ENCODE results near the gene FDXR. TPM values are rescaled to one million over a fixed set of nuclear protein-coding genes. Genes with fewer than 3 reads are reported as not detected.

The FDXR gene
- total RNA-seq, 1 donor from 2014 or later = 9.0 TPM

DNA sequence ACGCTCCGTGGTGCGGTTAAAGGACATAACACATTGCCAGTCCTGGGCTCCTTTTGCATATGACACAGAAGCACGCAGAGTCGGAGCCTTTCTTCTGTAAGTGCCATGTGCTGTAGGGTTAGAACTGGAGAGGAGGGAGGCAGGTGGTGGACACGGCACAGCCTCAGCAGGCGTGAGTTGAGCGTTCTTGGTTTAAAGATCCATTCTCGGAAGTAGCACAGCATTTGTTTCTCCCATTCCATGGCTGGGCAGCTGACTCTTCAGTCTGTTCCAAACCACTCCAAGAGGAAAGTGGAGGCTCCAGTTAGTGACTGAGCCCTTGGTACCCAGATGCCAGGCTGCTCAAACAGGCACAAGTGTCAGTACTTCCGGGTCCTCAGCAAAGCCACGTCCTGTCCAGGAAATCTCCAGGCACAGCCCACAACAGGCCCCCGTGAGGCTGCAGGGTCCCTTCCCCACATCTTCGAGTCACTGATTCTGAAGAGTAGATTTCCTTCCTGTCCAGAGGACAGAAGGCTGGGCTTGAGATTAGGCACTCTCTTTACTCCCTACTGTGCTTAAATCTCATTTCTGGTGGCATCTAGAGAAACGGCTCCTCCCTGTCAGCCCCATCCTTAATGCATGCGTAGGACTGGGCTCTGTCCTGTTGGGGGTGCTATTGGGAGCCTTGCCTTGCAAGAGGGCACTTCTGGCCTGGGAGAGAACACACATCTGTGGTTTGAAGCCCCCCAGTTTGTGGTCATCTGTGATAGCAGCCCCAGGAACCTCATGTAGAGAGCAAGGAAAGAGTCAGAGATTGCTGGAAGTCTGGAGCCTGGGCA, 57.0 kb downstream of the FDXR start:
- H3K27ac Mint-ChIP-seq (ENCODE audit: unreplicated experiment) = no peak overlapping the region
- no peaks in the 10 kb centered on the region for H3K9me3 Mint-ChIP-seq (ENCODE audit: low read depth)
- H3K36me3 Mint-ChIP-seq (ENCODE audit: low read depth) = peaks cover 22% of the 10 kb centered on the region
- no peaks in the 10 kb centered on the region for H3K27me3 Mint-ChIP-seq (ENCODE audit: low read depth)
- H3K4me1 Mint-ChIP-seq (ENCODE audit: low read depth) = no peaks in the 10 kb centered on the region
- H3K4me3 Mint-ChIP-seq (ENCODE audit: unreplicated experiment) = no peak overlapping the region
- DNase-seq (ENCODE audit: low spot score) = no peak
- TF ChIP-seq, protein P1, sequence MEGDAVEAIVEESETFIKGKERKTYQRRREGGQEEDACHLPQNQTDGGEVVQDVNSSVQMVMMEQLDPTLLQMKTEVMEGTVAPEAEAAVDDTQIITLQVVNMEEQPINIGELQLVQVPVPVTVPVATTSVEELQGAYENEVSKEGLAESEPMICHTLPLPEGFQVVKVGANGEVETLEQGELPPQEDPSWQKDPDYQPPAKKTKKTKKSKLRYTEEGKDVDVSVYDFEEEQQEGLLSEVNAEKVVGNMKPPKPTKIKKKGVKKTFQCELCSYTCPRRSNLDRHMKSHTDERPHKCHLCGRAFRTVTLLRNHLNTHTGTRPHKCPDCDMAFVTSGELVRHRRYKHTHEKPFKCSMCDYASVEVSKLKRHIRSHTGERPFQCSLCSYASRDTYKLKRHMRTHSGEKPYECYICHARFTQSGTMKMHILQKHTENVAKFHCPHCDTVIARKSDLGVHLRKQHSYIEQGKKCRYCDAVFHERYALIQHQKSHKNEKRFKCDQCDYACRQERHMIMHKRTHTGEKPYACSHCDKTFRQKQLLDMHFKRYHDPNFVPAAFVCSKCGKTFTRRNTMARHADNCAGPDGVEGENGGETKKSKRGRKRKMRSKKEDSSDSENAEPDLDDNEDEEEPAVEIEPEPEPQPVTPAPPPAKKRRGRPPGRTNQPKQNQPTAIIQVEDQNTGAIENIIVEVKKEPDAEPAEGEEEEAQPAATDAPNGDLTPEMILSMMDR (IDR thresholded peaks at IDR 0.05) = peak; percentile 41

GRCh38 chr17:74815067-74815466, 57.7 kb downstream of the FDXR start:
- Mint-ChIP-seq H3K27ac (ENCODE audit: unreplicated experiment) (no peak overlapping the region), H3K36me3 (ENCODE audit: low read depth) (peaks cover 23% of the 10 kb centered on the region), H3K9me3 (ENCODE audit: low read depth) (no peaks in the 10 kb centered on the region), H3K4me3 (ENCODE audit: unreplicated experiment) (no peak overlapping the region), H3K4me1 (ENCODE audit: low read depth) (no peaks in the 10 kb centered on the region), H3K27me3 (ENCODE audit: low read depth) (no peaks in the 10 kb centered on the region)
- DNase-seq (ENCODE audit: low spot score) = no peak
- TF ChIP-seq, protein P1 (IDR thresholded peaks at IDR 0.05) = no peak

DNA sequence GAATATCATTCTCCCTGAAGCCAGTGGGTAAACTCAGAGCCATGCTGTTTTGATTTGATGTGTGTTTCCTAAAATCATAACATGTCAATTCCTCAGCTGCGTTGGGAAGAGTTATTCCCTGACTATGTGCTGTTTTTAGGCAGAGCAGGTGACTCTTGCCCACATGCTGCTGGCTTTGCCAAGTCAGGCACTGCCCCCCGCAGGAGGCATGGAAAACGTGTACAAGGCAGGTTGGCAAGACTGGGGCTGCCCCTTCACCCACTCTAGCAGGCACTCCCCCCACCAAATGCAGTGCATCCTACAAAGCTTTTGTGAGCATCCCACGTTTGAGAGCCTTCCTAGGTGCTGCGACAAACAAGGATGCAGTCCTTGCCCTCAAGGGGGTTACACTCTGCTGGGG, 58.3 kb downstream of the FDXR start:
- no peak overlapping the region for H3K27ac Mint-ChIP-seq (ENCODE audit: unreplicated experiment)
- TF ChIP-seq, protein P1 (IDR thresholded peaks at IDR 0.05) = peak; percentile 29
- peaks cover 23% of the 10 kb centered on the region for H3K36me3 Mint-ChIP-seq (ENCODE audit: low read depth)

More for the DNA sequence above, 58.3 kb downstream of the FDXR start:
- Mint-ChIP-seq H3K9me3 (ENCODE audit: low read depth) (no peaks in the 10 kb centered on the region), H3K27me3 (ENCODE audit: low read depth) (no peaks in the 10 kb centered on the region), H3K4me3 (ENCODE audit: unreplicated experiment) (no peak overlapping the region), H3K4me1 (ENCODE audit: low read depth) (no peaks in the 10 kb centered on the region)
- DNase-seq (ENCODE audit: low spot score) = no peak

Other genes starting within 250 kb of the FDXR start
- not detected in 3 replicates for gene CD300E, start 249.3 kb downstream of the FDXR start, total RNA-seq
- not detected in 3 replicates for gene CD300LF, start 160.1 kb downstream of the FDXR start, total RNA-seq
- 0.15 TPM in 1 of 3 replicates, not detected in the others for gene RAB37, start 135.7 kb downstream of the FDXR start, total RNA-seq
- 98.7 to 108 TPM (median 98.7 TPM) in 3 replicates for gene NHERF1, start 124.4 kb downstream of the FDXR start, total RNA-seq
- gene NAT9, start 96.6 kb downstream of the FDXR start, total RNA-seq = 46.8 to 48.9 TPM (median 47.4 TPM) in 3 replicates
- 0.07 to 0.28 TPM in 2 of 3 replicates, not detected in the other for gene GRIN2C, start 13.1 kb downstream of the FDXR start, total RNA-seq
- not detected in 3 replicates for gene FADS6, start 20.6 kb upstream of the FDXR start, total RNA-seq
- gene USH1G, start 50.3 kb upstream of the FDXR start, total RNA-seq = not detected in 3 replicates
- not detected in 3 replicates for gene OTOP2, start 51.3 kb upstream of the FDXR start, total RNA-seq
- gene OTOP3, start 62.9 kb upstream of the FDXR start, total RNA-seq = not detected in 3 replicates
- 4.7 to 7.7 TPM (median 5.2 TPM) in 3 replicates for gene HID1, start 99.8 kb upstream of the FDXR start, total RNA-seq
- gene CDR2L, start 114.6 kb upstream of the FDXR start, total RNA-seq = 32.7 to 51.1 TPM (median 51.0 TPM) in 3 replicates
- 18.9 to 25.7 TPM (median 19.8 TPM) in 3 replicates for gene MRPL58, start 139.7 kb upstream of the FDXR start, total RNA-seq
- 178 to 185 TPM (median 183 TPM) in 3 replicates for gene ATP5PD, start 174.0 kb upstream of the FDXR start, total RNA-seq
- gene KCTD2, start 174.2 kb upstream of the FDXR start, total RNA-seq = 16.8 to 20.4 TPM (median 17.1 TPM) in 3 replicates
- gene SLC16A5, start 215.0 kb upstream of the FDXR start, total RNA-seq = 2.1 to 3.0 TPM (median 3.0 TPM) in 3 replicates
- gene ARMC7, start 237.0 kb upstream of the FDXR start, total RNA-seq = 10.8 to 12.3 TPM (median 12.1 TPM) in 3 replicates